ENCODE measurements around the gene ZFAND3.
"Not testable (repeated sequence)": the region's sequence is repeated elsewhere in the genome, so short reads cannot be mapped to it uniquely, and the experiment has no call there.

The ZFAND3 gene

GRCh38 chr6:38016824-38017223, 197.3 kb downstream of the ZFAND3 start:
- no peak for DNase-seq

DNA sequence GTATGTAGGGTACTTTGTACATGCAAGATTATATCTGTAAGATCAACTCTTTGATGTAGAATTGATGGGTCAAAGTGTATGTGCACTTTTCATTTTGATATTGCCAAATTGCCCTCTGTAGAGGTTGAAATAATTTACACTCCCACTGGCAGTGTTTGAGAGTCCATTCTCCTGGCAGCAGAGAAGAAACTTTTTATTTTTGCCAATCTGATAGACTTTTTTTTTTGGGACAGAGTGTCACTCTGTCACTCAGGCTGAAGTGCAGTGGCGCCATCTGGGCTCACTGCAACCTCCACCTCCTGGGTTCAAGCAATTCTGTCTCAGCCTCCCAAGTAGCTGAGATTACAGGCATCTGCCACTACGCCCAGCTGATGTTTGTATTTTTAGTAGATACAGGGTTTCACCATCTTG, 199.2 kb downstream of the ZFAND3 start:
- no peak for DNase-seq

DNA sequence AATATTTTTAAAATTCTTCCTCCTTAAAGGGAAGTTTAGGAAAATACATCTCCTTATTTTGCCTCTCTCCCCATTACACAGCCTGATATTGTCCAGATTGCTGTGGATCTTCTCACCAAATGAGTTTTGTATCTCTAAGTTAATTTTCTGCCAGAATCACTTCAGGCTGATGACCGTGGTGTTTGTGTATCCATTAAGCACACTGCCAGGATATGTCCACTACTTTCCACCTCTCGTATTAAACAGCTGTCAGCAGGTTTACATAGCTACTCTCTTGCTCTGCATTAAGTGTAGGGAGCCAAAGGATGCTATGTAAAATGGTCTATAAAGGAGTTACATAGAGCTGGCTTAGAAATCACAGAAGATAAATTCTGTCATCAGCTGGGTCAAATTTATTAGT, 201.1 kb downstream of the ZFAND3 start:
- DNase-seq = no peak

DNA sequence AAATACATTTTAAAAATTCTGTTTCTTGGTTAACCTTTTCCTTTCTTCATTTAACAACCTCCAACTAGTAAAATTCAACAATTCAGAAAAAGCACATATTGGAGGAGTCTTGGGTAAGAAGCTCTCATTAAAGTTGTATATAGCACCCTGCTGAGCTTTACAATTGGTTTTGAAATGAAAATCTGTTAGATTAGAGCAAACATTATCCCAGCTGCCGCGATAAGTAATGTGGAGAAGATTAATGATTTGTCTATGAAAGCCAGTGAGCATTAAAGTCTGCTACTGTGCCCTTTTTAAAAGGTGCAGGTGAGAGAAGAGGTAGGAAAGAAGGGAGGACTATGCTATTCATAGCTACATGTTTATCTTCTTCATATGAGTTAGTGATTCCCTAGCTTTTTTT, 201.5 kb downstream of the ZFAND3 start:
- no peak for DNase-seq

DNA sequence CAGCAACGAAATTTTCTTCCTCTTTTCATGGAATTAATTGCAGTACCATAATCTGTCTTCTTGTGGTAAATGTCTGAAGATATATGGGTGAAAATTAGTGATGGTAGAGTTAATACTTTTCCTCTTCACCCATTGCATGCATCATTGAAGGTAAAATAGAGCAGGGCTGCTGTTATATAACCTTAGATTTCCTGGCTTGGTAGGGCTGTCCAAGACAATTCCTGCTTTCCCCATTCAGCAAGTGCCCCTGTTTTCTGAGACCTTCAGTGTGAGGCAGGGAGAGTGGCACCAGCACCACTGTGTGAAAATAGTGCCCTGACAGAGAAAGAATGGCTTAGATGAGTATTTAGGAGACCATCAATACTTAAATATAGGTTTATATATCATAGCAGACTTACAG, 202.0 kb downstream of the ZFAND3 start:
- no peak for DNase-seq

- no peak for DNase-seq
These were observed 203.2 kb downstream of the ZFAND3 start for GRCh38 chr6:38022688-38023087.

DNA sequence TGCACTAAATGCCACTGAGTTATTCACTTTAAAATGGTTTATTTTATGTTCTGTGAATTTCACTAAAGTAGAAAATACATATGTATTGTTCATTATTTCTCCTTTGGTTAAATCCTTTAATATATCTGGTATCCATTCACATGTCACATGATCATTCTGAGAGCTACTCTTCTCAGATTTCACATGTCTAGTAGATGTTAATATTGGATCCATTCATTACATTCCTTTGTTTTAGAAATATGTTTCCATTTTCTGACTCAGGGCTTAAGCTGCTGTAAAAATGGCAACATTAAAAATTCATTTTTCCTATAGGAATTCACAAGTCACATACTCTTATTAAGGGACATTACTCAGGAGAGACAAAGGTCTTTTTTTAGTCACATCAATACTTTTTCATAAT, 205.4 kb downstream of the ZFAND3 start:
- DNase-seq = no peak

DNA sequence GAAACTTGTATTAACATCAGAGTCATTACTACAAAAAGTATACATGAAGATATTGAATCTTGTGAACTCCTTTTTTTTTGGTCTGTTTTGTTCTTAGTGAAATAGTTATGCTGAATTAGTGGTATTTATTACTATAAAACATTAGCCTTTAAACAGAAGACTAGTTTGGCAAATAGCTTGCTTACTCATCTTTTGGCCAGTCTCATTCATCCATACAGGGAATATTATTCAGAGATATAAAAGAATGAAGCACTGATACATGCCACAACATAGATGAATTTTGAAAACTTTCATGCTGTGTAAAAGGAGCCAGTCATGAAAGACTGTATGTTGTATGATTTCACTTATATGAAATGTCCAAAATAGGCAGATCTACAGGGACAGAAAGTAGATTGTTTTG, 205.9 kb downstream of the ZFAND3 start:
- no peak for DNase-seq

DNA sequence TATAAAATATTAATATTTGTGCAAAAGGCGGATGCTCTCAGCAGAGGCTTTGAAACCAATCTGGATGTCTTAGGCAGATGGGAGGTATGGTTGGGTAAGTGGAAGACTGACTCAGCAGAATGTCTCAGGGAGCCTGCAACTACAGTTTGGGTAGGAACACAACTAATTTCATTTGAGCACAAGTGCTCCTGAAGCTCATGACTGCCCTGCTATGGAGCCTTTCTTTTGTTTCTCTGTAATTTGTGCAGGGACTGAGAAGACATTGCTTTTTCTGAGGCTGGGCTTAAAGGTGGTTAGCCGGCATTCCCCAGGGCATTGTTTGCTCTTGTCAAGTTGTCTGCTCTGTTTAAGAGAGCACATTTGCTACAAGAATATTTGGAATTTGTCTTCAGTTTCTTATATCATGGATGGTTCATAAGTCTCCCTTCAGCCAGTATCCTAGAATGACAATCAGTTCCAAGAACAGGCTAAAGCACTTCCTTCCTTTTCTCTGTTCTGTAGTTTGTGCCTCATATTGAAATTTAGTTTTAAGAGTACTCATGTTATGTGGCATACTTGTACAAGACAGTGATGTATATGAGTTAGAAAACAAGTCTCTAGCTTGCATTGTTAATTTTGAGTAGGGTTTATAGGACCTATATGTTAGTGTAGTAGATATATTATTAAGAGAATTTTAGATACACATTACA, 208.3 kb downstream of the ZFAND3 start:
- no peak for DNase-seq

GRCh38 chr6:38030380-38030779, 210.9 kb downstream of the ZFAND3 start:
- DNase-seq = no peak

DNA sequence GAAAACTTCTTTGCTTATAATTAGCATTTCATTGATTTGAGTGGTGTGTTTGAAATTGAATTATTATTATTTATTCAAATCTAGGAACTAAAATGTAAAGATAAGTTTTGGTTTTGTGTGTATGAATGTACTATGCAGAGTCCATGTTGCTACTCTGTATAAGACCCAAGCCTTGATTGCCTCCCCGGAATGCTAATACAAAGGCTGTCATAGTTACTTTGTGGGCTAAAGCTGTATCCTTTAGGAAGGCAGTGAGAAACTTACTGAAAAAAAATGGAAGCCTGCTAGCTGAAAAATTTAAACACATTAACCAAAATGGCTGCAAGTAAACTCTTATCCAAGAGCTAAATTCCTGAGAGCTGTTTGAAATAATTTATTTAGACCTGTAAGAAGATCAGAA, 213.3 kb downstream of the ZFAND3 start:
- no peak for DNase-seq

GRCh38 chr6:38033442-38033982, 214.0 kb downstream of the ZFAND3 start:
- no peak for DNase-seq

DNA sequence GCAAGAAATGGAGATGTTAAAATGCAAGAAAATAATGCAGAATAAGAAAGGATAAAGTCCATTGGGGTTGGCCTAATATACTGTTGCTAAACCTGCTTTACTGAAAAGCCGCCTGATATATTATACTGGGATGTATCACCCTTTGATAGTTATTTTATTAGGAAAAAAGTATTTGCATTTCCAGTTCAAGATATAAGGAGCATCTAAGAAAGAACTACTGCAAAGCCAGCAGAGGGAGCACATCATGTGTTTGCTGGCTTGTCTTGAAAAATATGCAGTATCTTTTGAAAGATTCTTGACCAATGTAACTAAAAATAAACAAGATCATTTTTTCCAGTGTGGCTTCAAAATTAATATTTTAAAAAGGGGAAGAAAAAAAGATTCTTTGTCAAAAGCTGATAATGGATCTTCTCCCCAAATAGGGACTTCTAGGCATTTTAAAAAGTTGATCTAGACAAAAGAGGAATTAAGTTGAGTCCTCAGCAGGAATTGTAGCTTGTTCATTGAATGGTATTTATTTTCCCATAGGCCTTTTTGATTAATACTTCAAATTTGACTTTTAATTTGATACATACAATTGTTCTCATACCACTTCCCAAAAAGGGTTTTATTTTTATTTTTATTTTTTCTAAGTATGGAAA, 214.9 kb downstream of the ZFAND3 start:
- DNase-seq = no peak

DNA sequence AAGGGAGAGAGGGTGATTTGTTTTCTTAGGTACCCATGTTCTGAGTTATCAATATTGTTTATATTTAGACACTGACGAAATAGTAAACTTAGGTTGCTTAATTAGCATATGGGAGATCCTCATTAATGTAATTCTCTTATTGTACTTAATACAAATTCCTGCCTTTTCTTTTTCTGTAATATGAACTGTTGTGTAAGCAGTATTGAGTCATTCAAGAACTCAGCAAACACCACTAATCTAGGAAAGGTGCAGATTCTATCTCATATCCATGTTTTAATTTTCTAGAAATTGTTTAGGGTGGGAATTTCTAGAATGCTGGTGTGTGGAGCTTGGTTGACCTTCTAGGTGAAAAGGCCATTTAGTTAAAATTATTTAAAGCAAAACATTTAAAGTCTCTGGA, 216.0 kb downstream of the ZFAND3 start:
- no peak for DNase-seq

DNA sequence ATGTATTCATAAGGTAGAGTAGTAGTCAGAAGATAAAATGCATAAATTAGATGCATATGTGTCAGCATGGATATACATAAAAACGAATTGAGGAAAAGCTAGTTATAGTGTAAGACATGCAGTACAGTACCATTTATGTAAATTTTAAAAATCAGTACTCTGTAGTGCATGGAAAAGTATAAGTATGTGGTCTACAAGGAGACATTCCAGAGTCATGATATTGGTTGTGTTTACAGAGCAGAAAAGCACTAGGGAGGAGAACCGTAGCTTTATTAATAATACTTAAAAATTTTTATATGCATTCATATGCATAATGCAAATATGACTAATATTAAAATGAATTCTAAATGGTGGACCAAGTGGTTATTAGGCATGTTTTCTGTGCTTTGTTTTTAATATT, 220.0 kb downstream of the ZFAND3 start:
- DNase-seq = no peak

DNA sequence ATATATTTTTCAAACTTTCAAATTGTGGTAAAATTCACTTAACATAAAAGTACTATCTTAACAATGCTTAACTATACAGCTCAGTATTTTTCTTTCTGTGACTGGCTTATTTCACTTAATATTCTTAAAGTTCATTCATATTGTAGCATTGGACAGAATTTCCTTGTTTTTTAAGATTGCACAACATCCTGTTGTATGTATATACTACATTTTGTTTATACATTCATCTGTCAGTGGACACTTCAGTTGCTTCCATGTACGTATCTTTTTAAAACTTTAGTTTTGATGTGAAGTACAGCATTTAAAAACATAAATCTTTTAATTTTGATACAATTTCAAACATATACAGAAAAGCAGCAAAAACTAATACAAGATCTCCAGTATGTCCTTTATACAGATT, 220.7 kb downstream of the ZFAND3 start:
- DNase-seq = no peak

DNA sequence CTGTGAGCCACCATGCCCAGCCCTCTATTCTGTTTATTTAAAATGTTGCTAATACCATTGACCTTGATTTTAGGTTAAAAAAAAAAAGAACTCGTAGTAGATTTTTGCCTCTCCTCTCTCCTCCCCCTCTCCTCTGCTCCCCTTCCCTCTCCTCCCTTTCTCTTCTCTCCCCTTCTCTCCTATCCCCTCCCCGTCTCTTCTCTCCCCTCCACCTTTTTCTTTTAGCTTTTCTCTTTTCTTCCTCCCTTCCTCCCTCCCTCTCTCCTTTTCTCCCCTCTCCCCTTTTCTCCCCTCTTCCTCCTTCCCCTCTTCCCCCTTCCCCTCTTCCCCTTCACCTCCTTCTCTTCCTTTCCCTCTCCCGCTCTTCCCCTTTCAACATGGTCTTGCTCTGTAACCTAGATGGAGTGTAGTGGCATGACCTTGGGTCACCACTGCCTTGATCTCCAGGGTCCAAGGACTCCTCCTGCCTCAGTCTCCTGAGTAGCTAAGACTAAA, 223.8 kb downstream of the ZFAND3 start:
- no peak for DNase-seq

GRCh38 chr6:38045701-38046305, 226.3 kb downstream of the ZFAND3 start:
- no peak for DNase-seq

DNA sequence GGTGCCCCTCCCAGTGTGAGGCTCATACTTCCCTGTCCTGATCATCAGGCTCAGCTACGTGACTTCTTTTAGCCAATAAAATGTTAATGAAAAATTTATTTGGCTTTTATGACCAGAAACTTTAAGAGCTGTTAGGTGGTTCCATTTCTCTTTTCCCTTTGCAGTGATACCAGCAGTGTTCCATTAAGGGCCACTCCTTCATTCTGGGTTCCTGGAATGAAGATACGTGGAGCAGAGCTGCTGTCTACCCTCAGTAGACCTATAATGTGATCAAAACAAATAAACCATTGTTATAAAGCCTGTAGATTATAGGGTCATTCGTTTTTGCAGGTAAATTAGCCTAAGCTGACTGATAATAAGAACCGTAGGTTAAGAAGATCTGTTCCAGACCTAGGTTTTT, 228.0 kb downstream of the ZFAND3 start:
- no peak for DNase-seq

DNA sequence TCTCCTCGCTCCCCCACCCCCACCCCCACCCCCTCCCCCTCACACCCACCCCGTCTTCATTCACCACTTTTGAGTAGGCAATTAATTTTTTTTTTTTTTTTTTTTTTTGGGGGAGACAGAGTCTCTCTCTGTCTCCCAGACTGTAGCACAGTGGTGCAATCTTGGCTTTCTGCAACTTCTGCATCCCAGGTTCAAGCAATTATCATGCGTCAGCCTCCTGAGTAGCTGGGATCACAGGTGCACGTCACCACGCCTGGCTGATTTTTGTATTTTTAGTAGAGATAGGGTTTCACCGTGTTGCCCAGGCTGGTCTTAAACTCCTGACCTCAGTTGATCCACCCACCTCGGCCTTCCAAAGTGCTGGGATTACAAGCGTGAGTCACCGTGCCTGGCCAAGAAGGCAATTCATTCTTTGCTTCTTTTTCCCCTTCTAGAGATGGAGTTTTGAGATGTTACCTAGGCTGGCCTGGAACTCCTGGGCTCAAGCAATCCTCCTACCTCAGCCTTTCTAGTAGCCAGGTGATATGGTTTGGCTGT, 230.4 kb downstream of the ZFAND3 start:
- DNase-seq = not testable (repeated sequence)

DNA sequence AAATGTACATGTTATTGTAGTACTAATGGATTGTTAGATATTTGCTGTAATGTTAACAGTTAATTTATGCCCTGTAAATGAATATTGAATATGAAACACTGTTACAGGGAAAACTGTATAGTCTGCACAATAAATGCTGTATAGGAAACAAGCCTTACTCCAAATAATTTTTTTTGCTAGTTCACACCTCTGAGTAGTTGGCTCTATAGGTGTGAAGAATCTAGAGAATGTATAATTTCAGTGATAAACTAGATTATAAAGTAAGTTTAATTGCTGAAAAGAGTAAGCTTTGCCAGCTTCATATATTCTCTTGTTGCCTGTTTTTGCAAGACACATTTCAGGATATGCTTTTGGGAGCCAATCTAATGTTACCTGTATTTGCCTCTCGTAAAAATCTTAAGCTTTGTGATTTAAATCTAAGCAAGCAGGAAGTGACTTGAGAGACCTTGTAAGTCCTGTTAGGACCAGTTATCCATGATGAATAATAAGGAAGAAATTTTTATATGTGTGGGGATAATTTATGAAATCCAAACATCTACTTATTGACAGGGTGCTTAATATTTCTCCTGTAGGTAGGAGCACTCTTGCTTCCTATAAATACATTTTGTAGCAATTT, 232.4 kb downstream of the ZFAND3 start:
- no peak for DNase-seq

DNA sequence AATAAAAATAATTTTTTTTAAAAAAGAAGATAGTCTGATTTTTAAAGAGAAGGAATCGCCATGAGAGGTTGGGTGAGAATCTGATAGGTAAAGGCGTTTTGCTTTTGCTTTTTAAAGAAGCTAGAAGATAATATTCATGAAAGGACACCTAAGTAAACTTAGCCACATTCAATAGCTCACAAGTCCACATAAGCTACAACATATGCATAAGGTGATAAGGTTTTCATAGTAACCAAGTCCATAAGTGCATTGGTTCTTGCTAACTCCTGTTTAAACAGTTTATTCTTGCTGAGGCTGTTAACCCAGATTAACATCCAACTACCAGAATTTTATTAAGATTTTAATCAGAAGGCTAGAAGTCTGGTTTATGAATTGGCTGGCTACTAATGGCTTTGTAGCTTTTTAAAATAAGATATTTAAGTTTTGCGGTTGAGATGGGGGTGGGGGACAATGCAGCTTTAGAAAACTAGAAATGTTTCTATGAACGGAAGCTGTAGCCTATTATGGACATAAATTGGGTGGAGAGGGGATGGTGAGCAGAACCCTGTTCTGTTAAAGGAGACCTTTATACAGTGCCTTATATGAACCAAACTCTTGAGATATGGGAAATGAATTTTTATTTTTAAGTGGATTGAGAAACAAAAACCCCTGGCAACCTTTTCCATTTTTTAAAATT, 235.1 kb downstream of the ZFAND3 start:
- no peak for DNase-seq

- no peak for DNase-seq
These were observed 235.7 kb downstream of the ZFAND3 start for GRCh38 chr6:38055203-38055589.

Measured in activated CD4-positive, alpha-beta T cell treated with anti-CD3 and anti-CD28 coated beads for 1 hour (primary cell).